GM19351 (cell line): ENCODE data around the gene CAMTA1.

Experiments used
- ATAC-seq: cut with Tn5 transposase; IDR thresholded peaks from one replicate; pipeline ENCODE4 v1.9.1; 2021; ENCODE audit warnings: mild to moderate bottlenecking, moderate library complexity; ENCODE audit not compliant: unreplicated experiment

The CAMTA1 gene

DNA sequence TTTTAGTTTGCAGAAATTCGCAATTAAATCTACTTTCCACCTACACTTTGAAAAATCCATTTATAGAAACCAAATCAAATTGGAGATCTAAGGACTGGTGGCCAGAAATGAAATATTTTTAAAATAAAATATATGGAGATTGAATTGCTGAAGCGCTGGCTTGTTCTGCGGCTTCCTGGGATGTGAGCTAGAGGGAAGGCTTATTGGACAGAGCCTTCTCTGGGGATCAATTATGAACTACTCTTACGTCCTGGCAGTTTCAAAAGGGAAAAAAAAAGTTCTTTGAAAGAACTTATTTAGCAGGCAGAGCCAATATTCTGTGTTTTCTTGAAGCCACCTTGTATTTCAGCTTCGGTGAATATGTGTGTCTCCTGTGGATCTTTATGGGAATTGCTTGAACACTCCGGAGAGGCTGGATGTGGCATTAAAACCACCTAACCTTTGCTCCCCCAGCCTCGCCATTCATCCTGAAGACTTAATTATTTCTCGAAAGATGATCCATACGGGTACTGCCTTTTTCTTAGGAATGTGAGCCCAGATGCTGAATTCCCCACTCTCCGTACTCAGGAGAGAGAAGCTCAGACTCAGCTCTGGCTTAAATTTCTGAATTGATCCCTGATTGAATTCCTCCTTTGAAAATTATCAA, 506.9 kb downstream of the CAMTA1 start:
- ATAC-seq, result no peak

- ATAC-seq, result no peak
Measured at GRCh38 chr1:7292714-7293419, 507.6 kb downstream of the CAMTA1 start.

GRCh38 chr1:7293702-7294629, 508.7 kb downstream of the CAMTA1 start:
- no peak for ATAC-seq

DNA sequence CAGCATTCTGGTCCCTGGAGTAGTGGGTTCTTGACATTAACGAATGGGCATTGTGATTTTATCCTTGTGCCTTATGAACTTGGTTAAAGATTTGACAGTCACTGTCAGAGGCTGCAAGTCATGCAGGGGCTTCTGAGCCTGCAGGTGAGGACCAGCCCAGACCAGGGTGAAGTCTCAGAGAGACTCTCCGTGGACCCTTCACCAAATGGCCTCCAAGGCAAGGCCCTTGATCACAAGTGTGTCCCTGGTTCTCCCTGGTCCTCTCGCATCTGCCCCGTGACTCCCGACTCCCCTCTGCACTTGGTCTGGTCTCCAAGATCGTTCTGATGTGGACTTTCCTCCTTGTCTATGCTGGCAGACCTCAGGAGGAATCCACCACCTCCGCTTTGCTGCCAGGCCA, 509.4 kb downstream of the CAMTA1 start:
- ATAC-seq, result no peak

DNA sequence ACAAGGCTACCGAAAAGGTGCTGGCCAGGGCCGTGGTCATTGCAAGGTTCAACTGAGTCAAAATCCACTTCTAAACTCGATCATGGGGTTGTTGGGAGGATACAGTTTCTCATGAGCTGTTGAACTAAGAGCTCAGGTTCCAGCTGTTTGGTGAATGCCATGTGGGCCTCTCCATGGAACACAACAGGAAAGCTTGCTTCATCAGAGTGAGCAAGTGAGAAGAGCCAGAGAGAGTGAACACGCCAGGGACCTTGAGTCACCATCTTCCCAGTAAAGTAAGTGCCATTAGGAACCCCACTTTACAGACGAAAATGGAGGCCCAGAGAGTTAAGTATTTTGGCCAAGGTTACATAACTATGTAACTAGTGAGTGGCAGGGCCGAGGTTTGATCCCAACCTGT, 510.7 kb downstream of the CAMTA1 start:
- no peak for ATAC-seq

- no peak for ATAC-seq
Measured at GRCh38 chr1:7296968-7297367, 511.7 kb downstream of the CAMTA1 start.

GRCh38 chr1:7298145-7298544, 512.9 kb downstream of the CAMTA1 start:
- ATAC-seq, result no peak

GRCh38 chr1:7298749-7299151, 513.5 kb downstream of the CAMTA1 start:
- no peak for ATAC-seq

- no peak for ATAC-seq
Measured at GRCh38 chr1:7299329-7299799, 514.1 kb downstream of the CAMTA1 start.

GRCh38 chr1:7299994-7300393, 514.7 kb downstream of the CAMTA1 start:
- no peak for ATAC-seq

DNA sequence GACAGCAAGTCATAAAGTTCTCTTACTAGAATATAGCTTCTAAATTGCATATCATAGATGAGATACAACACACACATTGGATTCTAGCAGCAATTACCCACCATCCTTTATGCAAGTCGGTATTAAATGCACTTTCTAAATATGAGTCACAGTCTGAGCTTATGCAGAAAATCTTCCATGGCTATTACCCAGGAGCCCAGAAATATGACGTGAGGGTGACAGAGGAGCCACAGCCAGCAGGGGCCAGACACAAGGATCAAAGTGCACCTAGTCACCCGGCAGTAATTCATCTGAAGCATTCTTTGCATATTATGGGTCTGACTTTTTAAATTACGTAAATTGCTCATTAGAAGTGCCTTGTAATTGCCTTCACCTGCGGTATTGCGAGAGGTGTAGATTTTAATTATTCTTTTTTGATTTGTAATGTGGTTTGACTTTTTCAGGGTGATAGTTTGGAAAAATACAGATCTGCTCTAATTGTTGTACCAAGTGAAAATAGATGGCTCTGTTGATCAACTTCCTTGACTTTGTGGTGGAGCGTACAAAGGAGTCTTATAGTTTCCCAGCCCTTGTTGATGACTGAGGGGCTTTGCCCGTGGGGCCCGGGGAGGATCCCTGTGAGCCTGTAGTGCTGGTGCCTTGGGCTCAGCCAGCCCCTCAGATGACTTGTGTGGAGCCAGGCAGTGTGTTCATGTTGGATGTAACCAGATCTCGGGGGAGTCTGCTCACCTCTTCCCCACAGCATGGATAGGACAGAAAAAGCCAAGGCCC, 515.8 kb downstream of the CAMTA1 start:
- ATAC-seq, result no peak

- no peak for ATAC-seq
Measured at GRCh38 chr1:7301664-7301981, 516.4 kb downstream of the CAMTA1 start.

DNA sequence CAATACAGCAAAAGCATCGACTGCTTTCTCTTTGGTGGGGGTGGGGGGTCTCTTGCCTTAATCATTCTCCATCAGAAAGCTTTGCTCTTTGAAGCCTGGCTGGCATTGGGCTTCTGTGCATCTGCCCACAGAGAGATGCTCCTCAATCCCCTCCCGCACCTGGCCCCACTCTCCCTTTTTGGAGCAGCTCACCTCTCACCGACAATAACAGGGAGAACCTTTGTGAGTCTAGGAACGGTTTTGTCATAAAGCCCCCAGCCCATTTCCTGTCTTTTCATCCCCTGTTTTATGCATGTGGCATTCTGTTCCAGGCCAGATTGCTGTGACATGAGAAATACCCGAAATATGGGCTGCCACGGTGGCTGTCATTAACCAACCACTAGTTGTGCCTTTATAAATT, 516.9 kb downstream of the CAMTA1 start:
- no peak for ATAC-seq

DNA sequence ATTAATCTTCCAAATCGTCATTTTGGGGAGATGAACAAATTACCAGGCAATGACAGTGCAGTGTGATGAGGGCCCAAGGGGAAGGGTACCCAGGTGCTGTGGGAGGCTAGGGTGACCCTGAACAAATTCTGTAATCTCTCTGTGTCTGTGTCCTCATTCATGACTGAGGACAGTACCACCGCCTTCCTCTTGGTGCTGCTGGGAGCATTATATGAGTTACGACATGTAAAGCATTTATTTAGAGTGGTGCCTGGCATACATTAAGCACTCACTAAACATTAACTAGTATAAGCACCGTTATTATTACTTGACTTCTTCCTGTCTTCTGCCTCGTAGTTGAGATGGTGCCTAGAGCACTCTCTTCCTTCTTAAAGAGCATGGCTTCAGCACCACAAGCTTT, 517.6 kb downstream of the CAMTA1 start:
- ATAC-seq, result no peak

GRCh38 chr1:7303554-7304317, 518.5 kb downstream of the CAMTA1 start:
- ATAC-seq, result no peak

DNA sequence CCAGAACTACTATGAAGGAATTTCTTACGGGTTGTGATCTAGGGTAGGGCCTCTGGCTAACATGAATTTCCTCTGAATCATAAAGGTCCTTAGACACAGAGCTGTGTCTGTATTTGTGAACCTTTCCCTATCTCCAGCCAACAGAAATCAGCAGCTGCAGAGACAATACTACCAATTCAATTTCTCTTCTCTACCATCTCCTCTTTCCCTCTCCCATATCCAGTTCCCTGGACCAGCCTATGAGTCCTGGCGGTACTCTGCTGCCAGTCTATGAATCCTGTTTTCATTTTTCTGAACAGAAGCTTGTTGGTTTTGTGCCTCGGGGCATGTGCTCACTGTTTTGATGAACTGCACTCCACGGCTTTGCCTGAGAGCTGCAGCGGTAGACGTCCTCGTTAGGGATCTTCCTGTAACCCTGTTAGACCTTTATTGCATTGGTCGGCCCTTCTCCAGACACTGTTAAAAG, 527.9 kb downstream of the CAMTA1 start:
- ATAC-seq, result no peak

DNA sequence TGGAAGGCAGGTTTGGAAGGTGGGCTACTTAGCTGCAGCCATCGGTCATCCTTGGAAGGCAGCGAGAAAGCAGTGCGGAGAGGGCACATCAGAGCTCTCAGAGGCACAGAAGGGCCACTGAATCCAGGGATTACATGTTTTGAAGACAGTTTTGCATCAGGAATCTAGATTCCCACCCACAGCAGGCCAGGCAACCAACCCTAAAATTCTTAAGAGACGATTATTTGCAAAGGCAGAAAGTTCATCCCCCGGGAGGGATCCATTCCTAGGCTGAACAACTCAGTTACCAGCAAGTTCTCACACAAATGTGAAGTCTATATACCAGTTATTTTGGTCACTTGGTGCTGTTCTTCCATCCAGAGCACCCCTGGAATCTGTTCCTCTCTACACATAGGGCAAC, 528.6 kb downstream of the CAMTA1 start:
- no peak for ATAC-seq

- ATAC-seq, result no peak
Measured at GRCh38 chr1:7315316-7315715, 530.1 kb downstream of the CAMTA1 start.

DNA sequence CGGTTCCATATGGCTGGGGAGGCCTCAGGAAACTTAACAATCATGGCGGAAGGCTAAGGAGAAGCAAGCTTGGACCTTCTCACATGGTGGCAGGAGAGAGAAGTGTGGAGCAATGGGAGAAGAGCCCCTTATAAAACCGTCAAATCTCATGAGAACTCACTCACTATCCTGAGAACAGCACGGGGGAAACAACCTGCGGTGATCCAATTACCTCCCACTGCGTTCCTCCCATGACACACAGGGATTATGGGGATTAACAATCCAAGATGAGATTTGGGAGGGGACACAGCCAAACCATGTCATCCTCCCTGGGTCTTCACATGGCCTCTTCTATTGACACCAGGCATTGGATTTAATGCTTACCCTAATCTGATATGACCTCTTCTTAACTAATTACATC, 530.7 kb downstream of the CAMTA1 start:
- ATAC-seq, result no peak

DNA sequence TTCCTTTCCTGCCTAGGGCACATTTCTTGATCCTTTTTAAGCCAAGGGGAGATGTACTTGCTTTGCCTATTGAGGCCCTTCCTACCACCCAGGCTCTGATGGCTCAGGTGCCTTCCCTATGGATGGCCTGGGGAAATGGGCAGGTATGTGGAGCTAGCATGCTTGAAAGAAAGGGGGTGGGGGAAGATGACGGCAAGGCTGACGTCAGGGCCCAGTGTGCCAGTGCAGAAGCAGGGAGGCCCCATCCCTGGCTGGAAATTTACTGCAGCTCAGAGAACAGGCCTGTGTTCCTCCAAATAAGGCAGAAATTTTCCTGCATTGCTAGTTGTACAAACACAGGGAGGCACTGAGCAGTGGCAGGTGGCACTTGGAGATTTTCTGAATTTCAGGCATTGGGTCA, 532.6 kb downstream of the CAMTA1 start:
- no peak for ATAC-seq
